ENCODE data around the gene RFFL.

DNA sequence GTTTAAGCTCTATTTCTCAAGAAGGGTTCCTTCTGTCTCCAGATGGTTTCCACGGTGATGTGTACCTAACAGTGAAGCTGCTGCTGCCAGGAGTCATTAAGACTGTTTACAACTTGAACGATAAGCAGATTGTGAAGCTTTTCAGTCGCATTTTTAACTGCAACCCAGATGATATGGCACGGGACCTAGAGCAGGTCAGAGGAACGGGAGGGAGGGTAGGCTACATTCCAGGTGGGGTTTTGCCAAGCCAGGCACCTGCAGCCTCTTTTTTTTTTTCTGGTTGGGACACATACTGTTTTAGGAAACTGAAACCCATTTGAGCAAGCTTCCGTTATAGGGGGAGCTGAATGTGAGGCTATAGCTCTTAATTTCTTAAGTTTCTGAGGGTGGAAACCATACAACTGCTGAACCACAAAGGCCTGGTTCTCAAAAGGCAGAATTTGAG is 72.6 kb downstream of the RFFL start:
- TF ChIP-seq NFYB (CRISPR knock-in tag; conservative IDR thresholded peaks at IDR 0.05; ENCODE audit: low read depth) = no peak
- TF ChIP-seq, protein P1, sequence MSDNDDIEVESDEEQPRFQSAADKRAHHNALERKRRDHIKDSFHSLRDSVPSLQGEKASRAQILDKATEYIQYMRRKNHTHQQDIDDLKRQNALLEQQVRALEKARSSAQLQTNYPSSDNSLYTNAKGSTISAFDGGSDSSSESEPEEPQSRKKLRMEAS (CRISPR knock-in tag; IDR thresholded peaks at IDR 0.05) = no peak
- TF ChIP-seq, protein P2, sequence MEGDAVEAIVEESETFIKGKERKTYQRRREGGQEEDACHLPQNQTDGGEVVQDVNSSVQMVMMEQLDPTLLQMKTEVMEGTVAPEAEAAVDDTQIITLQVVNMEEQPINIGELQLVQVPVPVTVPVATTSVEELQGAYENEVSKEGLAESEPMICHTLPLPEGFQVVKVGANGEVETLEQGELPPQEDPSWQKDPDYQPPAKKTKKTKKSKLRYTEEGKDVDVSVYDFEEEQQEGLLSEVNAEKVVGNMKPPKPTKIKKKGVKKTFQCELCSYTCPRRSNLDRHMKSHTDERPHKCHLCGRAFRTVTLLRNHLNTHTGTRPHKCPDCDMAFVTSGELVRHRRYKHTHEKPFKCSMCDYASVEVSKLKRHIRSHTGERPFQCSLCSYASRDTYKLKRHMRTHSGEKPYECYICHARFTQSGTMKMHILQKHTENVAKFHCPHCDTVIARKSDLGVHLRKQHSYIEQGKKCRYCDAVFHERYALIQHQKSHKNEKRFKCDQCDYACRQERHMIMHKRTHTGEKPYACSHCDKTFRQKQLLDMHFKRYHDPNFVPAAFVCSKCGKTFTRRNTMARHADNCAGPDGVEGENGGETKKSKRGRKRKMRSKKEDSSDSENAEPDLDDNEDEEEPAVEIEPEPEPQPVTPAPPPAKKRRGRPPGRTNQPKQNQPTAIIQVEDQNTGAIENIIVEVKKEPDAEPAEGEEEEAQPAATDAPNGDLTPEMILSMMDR (IDR thresholded peaks at IDR 0.05) = no peak
- TF ChIP-seq TP53 (CRISPR knock-in tag; IDR thresholded peaks at IDR 0.05) = no peak
- TF ChIP-seq, protein P3, sequence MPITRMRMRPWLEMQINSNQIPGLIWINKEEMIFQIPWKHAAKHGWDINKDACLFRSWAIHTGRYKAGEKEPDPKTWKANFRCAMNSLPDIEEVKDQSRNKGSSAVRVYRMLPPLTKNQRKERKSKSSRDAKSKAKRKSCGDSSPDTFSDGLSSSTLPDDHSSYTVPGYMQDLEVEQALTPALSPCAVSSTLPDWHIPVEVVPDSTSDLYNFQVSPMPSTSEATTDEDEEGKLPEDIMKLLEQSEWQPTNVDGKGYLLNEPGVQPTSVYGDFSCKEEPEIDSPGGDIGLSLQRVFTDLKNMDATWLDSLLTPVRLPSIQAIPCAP (CRISPR knock-in tag; IDR thresholded peaks at IDR 0.05) = no peak
- TF ChIP-seq, protein P4, sequence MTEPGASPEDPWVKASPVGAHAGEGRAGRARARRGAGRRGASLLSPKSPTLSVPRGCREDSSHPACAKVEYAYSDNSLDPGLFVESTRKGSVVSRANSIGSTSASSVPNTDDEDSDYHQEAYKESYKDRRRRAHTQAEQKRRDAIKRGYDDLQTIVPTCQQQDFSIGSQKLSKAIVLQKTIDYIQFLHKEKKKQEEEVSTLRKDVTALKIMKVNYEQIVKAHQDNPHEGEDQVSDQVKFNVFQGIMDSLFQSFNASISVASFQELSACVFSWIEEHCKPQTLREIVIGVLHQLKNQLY (CRISPR knock-in tag; IDR thresholded peaks at IDR 0.05) = no peak
- TF ChIP-seq ELF4 (CRISPR knock-in tag; IDR thresholded peaks at IDR 0.05; ENCODE audit: low read depth) = no peak

Measured in WTC11 (cell line).